Stimulated activated CD4-positive, alpha-beta T cell treated with anti-CD3 and anti-CD28 coated beads, Interleukin-12 subunit alpha, Interleukin-12 subunit beta, amount 100 ng/mL, for 48 hours (primary cell): ENCODE data around the gene TMEM115.
"Not testable (repeated sequence)": the region's sequence is repeated elsewhere in the genome, so short reads cannot be mapped to it uniquely, and the experiment has no call there.

Experiments
- DNase-seq, 3 donors: peaks; one replicate each; pipeline ENCODE4 v3.0.0-alpha.2; 2020; ENCODE audit warnings: low read depth in 2 of 3, low spot score in 1 of 3

TMEM115 gene

GRCh38 chr3:50319894-50320625 is 39.3 kb downstream of the TMEM115 start:
- no peak for DNase-seq

GRCh38 chr3:50319181-50319893 is 40.0 kb downstream of the TMEM115 start:
- DNase-seq, result no peak

GRCh38 chr3:50318615-50319014 is 40.7 kb downstream of the TMEM115 start:
- no peak for DNase-seq

- no peak for DNase-seq
These were observed 41.2 kb downstream of the TMEM115 start for GRCh38 chr3:50318163-50318562.

- no peak for DNase-seq
These were observed 42.0 kb downstream of the TMEM115 start for GRCh38 chr3:50317300-50317699.

- no peak for DNase-seq
These were observed 42.6 kb downstream of the TMEM115 start for GRCh38 chr3:50316657-50317242.

- DNase-seq, result no peak
These were observed 44.5 kb downstream of the TMEM115 start for GRCh38 chr3:50314816-50315215.

GRCh38 chr3:50314342-50314741 is 45.0 kb downstream of the TMEM115 start:
- no peak for DNase-seq

GRCh38 chr3:50312041-50312440 is 47.3 kb downstream of the TMEM115 start:
- not testable (repeated sequence) for DNase-seq
